HL-60 (cell line): Measurements from ENCODE around the gene COPS7A.
A peak's percentile ranks its signal among the peaks of the same experiment; 100 is the strongest.

Experiments
- DNase-seq, 2 experiments: peaks; one replicate each; pipeline ENCODE4 v3.0.0-alpha.2; 2010 to 2020; ENCODE audit warnings: low read depth in 1 of 2, low spot score in 1 of 2
- H3K27ac ChIP-seq: fragments of 250-450 bp; sonication (Bioruptor Pico); replicated peaks from 2 replicates; pipeline ENCODE4 v1.5.1; 2020; ENCODE audit warnings: mild to moderate bottlenecking, moderate library complexity
- H3K27me3 ChIP-seq: fragments of 250-450 bp; sonication (Bioruptor Pico); 2 replicates; pipeline ENCODE4 v1.5.1; 2021; ENCODE audit warnings: mild to moderate bottlenecking, moderate library complexity; ENCODE audit not compliant: insufficient read depth, poor library complexity, severe bottlenecking
- H3K4me3 ChIP-seq: replicated peaks from 2 replicates; pipeline ENCODE4 v1.5.1; 2011; ENCODE audit warnings: mild to moderate bottlenecking, control low read depth, low read length; ENCODE audit not compliant: insufficient read depth
- GABPA ChIP-seq: IDR thresholded peaks from 2 replicates; pipeline ENCODE4 v1.6.1; 2012; ENCODE audit warnings: low read depth
- POLR2AphosphoS5 ChIP-seq: IDR thresholded peaks from 2 replicates; pipeline ENCODE4 v1.6.1; 2012; ENCODE audit warnings: low read depth
- SPI1 ChIP-seq: IDR thresholded peaks from 2 replicates; pipeline ENCODE4 v1.6.1; 2012; ENCODE audit warnings: low read depth, mild to moderate bottlenecking, borderline replicate concordance
- long read RNA-seq: library from polyadenylated mRNA; unstranded; transcript quantifications from one replicate; pipeline ENCODE4 v2.0.0, GENCODE V29; 2020
- TF ChIP-seq, protein P1 (sequence below): IDR thresholded peaks from 2 replicates; pipeline ENCODE4 v1.6.1; 2012; ENCODE audit warnings: low read depth; ENCODE audit not compliant: insufficient replicate concordance
- TF ChIP-seq, protein P2 (sequence below): IDR thresholded peaks from one replicate; pipeline ENCODE4 v1.5.1; 2011; ENCODE audit warnings: low read length, control low read depth, inconsistent platforms; ENCODE audit not compliant: insufficient read depth

Gene COPS7A, protein sequence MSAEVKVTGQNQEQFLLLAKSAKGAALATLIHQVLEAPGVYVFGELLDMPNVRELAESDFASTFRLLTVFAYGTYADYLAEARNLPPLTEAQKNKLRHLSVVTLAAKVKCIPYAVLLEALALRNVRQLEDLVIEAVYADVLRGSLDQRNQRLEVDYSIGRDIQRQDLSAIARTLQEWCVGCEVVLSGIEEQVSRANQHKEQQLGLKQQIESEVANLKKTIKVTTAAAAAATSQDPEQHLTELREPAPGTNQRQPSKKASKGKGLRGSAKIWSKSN
- long read RNA-seq, transcript COPS7A-202 (7 exons, 1,718 nt) = minor isoform, 6 of 87 reads
- long read RNA-seq, transcript COPS7A-215 (8 exons, 2,127 nt) = minor isoform, 23 of 87 reads
- long read RNA-seq, transcript COPS7A-204 (7 exons, 2,034 nt) = major isoform, 24 of 87 reads
- long read RNA-seq, partial matches to known transcripts = 13 of 87 reads
- long read RNA-seq, other reads (novel, unspliced or antisense) = 13 of 87 reads

GRCh38 chr12:6723607-6724408, at the start of gene COPS7A:
Gene COPS7A, plus strand, starts transcription at chr12:6724046. Its CDS starts 611 bp downstream, at chr12:6724657.
- H3K27me3 ChIP-seq = no peaks in the 10 kb centered on the region
- peak; percentile 70; the same call in 1 of the 2 replicates for TF ChIP-seq SPI1
- TF ChIP-seq GABPA = peak; percentile 96
- TF ChIP-seq, protein P1, sequence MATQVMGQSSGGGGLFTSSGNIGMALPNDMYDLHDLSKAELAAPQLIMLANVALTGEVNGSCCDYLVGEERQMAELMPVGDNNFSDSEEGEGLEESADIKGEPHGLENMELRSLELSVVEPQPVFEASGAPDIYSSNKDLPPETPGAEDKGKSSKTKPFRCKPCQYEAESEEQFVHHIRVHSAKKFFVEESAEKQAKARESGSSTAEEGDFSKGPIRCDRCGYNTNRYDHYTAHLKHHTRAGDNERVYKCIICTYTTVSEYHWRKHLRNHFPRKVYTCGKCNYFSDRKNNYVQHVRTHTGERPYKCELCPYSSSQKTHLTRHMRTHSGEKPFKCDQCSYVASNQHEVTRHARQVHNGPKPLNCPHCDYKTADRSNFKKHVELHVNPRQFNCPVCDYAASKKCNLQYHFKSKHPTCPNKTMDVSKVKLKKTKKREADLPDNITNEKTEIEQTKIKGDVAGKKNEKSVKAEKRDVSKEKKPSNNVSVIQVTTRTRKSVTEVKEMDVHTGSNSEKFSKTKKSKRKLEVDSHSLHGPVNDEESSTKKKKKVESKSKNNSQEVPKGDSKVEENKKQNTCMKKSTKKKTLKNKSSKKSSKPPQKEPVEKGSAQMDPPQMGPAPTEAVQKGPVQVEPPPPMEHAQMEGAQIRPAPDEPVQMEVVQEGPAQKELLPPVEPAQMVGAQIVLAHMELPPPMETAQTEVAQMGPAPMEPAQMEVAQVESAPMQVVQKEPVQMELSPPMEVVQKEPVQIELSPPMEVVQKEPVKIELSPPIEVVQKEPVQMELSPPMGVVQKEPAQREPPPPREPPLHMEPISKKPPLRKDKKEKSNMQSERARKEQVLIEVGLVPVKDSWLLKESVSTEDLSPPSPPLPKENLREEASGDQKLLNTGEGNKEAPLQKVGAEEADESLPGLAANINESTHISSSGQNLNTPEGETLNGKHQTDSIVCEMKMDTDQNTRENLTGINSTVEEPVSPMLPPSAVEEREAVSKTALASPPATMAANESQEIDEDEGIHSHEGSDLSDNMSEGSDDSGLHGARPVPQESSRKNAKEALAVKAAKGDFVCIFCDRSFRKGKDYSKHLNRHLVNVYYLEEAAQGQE = peak; percentile 19
- TF ChIP-seq POLR2AphosphoS5 = peak; percentile 91
- TF ChIP-seq, protein P2, sequence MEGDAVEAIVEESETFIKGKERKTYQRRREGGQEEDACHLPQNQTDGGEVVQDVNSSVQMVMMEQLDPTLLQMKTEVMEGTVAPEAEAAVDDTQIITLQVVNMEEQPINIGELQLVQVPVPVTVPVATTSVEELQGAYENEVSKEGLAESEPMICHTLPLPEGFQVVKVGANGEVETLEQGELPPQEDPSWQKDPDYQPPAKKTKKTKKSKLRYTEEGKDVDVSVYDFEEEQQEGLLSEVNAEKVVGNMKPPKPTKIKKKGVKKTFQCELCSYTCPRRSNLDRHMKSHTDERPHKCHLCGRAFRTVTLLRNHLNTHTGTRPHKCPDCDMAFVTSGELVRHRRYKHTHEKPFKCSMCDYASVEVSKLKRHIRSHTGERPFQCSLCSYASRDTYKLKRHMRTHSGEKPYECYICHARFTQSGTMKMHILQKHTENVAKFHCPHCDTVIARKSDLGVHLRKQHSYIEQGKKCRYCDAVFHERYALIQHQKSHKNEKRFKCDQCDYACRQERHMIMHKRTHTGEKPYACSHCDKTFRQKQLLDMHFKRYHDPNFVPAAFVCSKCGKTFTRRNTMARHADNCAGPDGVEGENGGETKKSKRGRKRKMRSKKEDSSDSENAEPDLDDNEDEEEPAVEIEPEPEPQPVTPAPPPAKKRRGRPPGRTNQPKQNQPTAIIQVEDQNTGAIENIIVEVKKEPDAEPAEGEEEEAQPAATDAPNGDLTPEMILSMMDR = no peak
- H3K27ac ChIP-seq = peak within 1 kb of the TSS; percentile 89
- peak within 1 kb of the TSS; percentile 51 for H3K4me3 ChIP-seq
- DNase-seq = peak; percentile 98 to 100

GRCh38 chr12:6676962-6677361, 46.9 kb upstream of the COPS7A start:
- no peak for DNase-seq
- no peak overlapping the region for H3K4me3 ChIP-seq
- H3K27ac ChIP-seq = no peak overlapping the region
- H3K27me3 ChIP-seq = no peaks in the 10 kb centered on the region
- TF ChIP-seq, protein P2 = no peak

GRCh38 chr12:6684609-6685008, 39.2 kb upstream of the COPS7A start:
- no peaks in the 10 kb centered on the region for H3K27me3 ChIP-seq
- no peak overlapping the region for H3K4me3 ChIP-seq
- peak; percentile 36 to 56 for DNase-seq
- H3K27ac ChIP-seq = no peak overlapping the region
- TF ChIP-seq, protein P2 = peak; percentile 22
- TF ChIP-seq, protein P1 = no peak
